ENCODE data around the gene TMEM41A. TPM values are rescaled to one million over a fixed set of nuclear protein-coding genes. Genes with fewer than 3 reads are reported as not detected.

The TMEM41A gene
- total RNA-seq = 10.5 and 11.8 TPM in 2 replicates

- peak; percentile 98 for DNase-seq (ENCODE audit: insufficient read length, low spot score, missing footprints)
- peaks cover 4% of the 10 kb centered on the region for H3K4me1 ChIP-seq (ENCODE audit: insufficient read depth, low read length)
Observed at GRCh38 chr3:185498503-185499396, at the start of gene TMEM41A. Gene TMEM41A, minus strand, starts transcription at chr3:185499035. Its CDS starts 74 bp downstream, at chr3:185498961.

DNA sequence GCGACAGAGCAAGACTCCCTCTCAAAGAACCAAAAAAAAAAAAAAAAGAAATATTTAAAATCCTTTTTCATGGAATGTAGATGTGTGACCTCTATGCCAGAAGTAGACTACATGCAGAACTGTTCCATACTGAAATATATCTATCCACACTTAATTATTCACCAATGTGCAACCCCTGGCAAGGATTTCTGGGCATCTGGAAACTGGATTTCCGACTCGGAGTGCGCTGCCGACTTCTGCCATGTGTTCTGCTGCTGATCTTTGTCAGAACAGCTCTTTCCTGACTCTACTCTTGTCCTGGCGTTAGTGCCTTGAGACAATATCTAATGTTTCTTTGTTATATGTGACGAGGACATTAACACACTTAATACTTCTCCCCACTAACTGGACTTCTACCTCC is 41.9 kb upstream of the TMEM41A start:
- Histone ChIP-seq H3K27me3 (ENCODE audit: insufficient read depth, low read length) (no peaks in the 10 kb centered on the region), H2AFZ (ENCODE audit: low read length) (no peak overlapping the region), H3K9me3 (ENCODE audit: low read depth, low read length) (no peaks in the 10 kb centered on the region), H3K4me3 (ENCODE audit: insufficient read depth, low read length) (no peak overlapping the region), H3K79me2 (ENCODE audit: insufficient read depth, low read length) (no peaks in the 10 kb centered on the region), H3K4me1 (ENCODE audit: insufficient read depth, low read length) (peaks cover 9% of the 10 kb centered on the region), H4K20me1 (ENCODE audit: insufficient read depth, low read length) (no peaks in the 10 kb centered on the region), H3K36me3 (ENCODE audit: insufficient read depth, low read length) (no peaks in the 10 kb centered on the region), H3K27ac (ENCODE audit: low read depth, low read length) (no peak overlapping the region), H3K4me2 (ENCODE audit: insufficient read depth, low read length) (no peak overlapping the region)
- no peak for DNase-seq (ENCODE audit: insufficient read length, low spot score, missing footprints)
- no peak for TF ChIP-seq CTCF (IDR thresholded peaks at IDR 0.05; ENCODE audit: extremely low read depth, low read depth, low read length)

More at GRCh38 chr3:185498503-185499396, at the start of gene TMEM41A:
- peak within 1 kb of the TSS; percentile 99 for H3K4me3 ChIP-seq (ENCODE audit: insufficient read depth, low read length)
- H4K20me1 ChIP-seq (ENCODE audit: insufficient read depth, low read length) = no peaks in the 10 kb centered on the region
- H2AFZ ChIP-seq (ENCODE audit: low read length) = peak within 1 kb of the TSS; percentile 98
- no peak for TF ChIP-seq CTCF (IDR thresholded peaks at IDR 0.05; ENCODE audit: extremely low read depth, low read depth, low read length)
- H3K4me2 ChIP-seq (ENCODE audit: insufficient read depth, low read length) = peak within 1 kb of the TSS; percentile 83
- peak within 1 kb of the TSS; percentile 65 for H3K27ac ChIP-seq (ENCODE audit: low read depth, low read length)
- no peaks in the 10 kb centered on the region for H3K9me3 ChIP-seq (ENCODE audit: low read depth, low read length)
- peaks cover 19% of the 10 kb centered on the region for H3K36me3 ChIP-seq (ENCODE audit: insufficient read depth, low read length)
- peaks cover 19% of the 10 kb centered on the region for H3K79me2 ChIP-seq (ENCODE audit: insufficient read depth, low read length)
- peaks cover 8% of the 10 kb centered on the region for H3K27me3 ChIP-seq (ENCODE audit: insufficient read depth, low read length)

GRCh38 chr3:185539934-185540333 is 41.1 kb upstream of the TMEM41A start:
- Histone ChIP-seq H3K9me3 (ENCODE audit: low read depth, low read length) (no peaks in the 10 kb centered on the region), H3K36me3 (ENCODE audit: insufficient read depth, low read length) (no peaks in the 10 kb centered on the region), H3K79me2 (ENCODE audit: insufficient read depth, low read length) (no peaks in the 10 kb centered on the region), H3K4me3 (ENCODE audit: insufficient read depth, low read length) (no peak overlapping the region), H3K4me2 (ENCODE audit: insufficient read depth, low read length) (no peak overlapping the region), H3K27ac (ENCODE audit: low read depth, low read length) (no peak overlapping the region), H4K20me1 (ENCODE audit: insufficient read depth, low read length) (no peaks in the 10 kb centered on the region), H2AFZ (ENCODE audit: low read length) (no peak overlapping the region), H3K27me3 (ENCODE audit: insufficient read depth, low read length) (no peaks in the 10 kb centered on the region), H3K4me1 (ENCODE audit: insufficient read depth, low read length) (peaks cover 9% of the 10 kb centered on the region)
- no peak for TF ChIP-seq CTCF (IDR thresholded peaks at IDR 0.05; ENCODE audit: extremely low read depth, low read depth, low read length)
- DNase-seq (ENCODE audit: insufficient read length, low spot score, missing footprints) = no peak

DNA sequence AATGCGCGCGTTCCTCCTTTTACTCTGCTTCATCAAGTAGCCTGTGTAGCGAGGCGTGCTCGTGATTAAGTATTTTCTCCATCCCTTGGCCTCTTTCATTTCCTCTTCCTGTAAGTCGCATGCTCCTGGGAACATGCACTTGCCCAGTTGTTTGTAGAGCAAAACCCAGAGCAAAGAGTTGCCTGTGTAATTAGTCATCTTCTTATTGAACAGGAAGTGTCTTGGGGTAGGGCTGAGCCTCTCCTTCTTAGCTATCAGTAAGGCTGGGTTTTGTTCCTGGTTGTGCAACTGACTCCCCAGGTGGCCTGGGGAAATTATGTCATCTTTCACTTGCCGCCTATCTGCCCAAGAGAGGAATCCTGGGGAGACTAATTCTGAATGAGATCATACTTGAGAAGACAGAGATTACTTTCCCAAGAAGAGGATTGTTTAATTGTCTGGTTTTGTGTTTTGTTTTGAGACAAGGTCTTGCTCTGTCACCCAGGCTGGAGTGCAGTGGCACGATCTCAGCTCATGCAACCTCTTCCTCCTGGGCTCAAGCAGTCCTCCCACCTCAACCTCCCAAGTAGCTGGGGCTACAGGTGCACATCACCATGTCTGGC is 38.6 kb upstream of the TMEM41A start:
- DNase-seq (ENCODE audit: insufficient read length, low spot score, missing footprints) = peak; percentile 62
- Histone ChIP-seq H3K36me3 (ENCODE audit: insufficient read depth, low read length) (no peaks in the 10 kb centered on the region), H3K4me2 (ENCODE audit: insufficient read depth, low read length) (peak overlapping the region; percentile 58), H3K9me3 (ENCODE audit: low read depth, low read length) (no peaks in the 10 kb centered on the region), H3K4me3 (ENCODE audit: insufficient read depth, low read length) (no peak overlapping the region), H4K20me1 (ENCODE audit: insufficient read depth, low read length) (no peaks in the 10 kb centered on the region), H3K79me2 (ENCODE audit: insufficient read depth, low read length) (no peaks in the 10 kb centered on the region), H2AFZ (ENCODE audit: low read length) (peak overlapping the region; percentile 46), H3K27me3 (ENCODE audit: insufficient read depth, low read length) (no peaks in the 10 kb centered on the region), H3K27ac (ENCODE audit: low read depth, low read length) (no peak overlapping the region), H3K4me1 (ENCODE audit: insufficient read depth, low read length) (peaks cover 9% of the 10 kb centered on the region)
- TF ChIP-seq CTCF (IDR thresholded peaks at IDR 0.05; ENCODE audit: extremely low read depth, low read depth, low read length) = no peak
